ENCODE measurements around the gene NKAIN2. TPM values are rescaled to one million over a fixed set of nuclear protein-coding genes. Genes with fewer than 3 reads are reported as not detected.

The NKAIN2 gene
- total RNA-seq, 1 experiment from 2014 or later, result 2.7 TPM

DNA sequence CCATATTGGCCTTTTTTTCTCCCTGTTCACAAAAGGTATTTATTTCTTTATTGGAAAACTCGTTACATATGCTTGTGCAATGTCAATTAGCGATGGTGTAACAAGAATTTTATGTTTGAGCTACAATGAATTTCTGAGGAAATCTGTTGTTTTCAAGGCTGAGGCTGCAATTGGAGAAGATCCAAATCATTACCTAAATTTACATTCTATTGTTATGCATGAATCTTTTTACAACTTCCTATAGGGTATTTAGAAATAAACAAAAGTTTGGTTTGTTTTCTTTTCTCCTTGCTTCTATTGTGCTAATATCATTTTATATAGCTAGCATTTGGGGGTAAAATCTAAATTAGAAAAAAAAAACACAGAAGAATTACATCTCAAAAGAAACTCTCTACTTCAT is 34.7 kb upstream of the NKAIN2 start:
- no peak for TF ChIP-seq CTCF (IDR thresholded peaks at IDR 0.05; ENCODE audit: unreplicated experiment)
- Mint-ChIP-seq H3K9me3 (ENCODE audit: unreplicated experiment) (no peaks in the 10 kb centered on the region), H3K4me1 (ENCODE audit: insufficient read depth, unreplicated experiment) (no peaks in the 10 kb centered on the region), H3K27ac (ENCODE audit: low read depth, unreplicated experiment) (no peak overlapping the region), H3K27me3 (ENCODE audit: insufficient read depth, unreplicated experiment) (no peaks in the 10 kb centered on the region), H3K36me3 (ENCODE audit: insufficient read depth, unreplicated experiment) (no peaks in the 10 kb centered on the region), H3K4me3 (ENCODE audit: unreplicated experiment) (no peak overlapping the region)
- DNase-seq (ENCODE audit: unreplicated experiment), result no peak
- ChIA-PET CTCF (interaction anchor here (0.6 kb wide), 1 partner anchor 8 kb away, joined by 3 read pairs; no protein-coding TSS in a partner anchor), POLR2A (no interaction called here)
- no TSS peak for BruUV-seq (replicated peaks)
- intact Hi-C loops (cut with micrococcal nuclease), result no loop called here

DNA sequence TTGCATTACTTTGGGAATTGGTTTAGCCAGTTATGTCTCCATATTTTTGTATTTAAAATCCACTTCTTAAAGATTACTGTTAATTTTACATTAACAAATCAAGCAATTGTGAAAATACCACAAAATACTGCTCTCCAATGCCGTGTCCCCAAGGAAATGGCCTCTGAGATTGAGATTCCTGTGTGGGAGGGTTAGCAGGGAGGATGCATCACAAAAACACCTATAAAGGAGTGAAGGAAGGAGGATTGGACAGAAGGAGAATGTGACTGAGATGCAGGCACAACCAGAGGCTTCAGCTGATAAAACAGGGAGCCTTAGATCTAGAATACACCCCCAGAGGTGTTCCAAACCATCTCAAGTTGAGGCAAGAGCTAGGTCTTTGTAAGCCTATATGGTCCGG is 34.2 kb upstream of the NKAIN2 start:
- no peaks in the 10 kb centered on the region for H3K36me3 Mint-ChIP-seq (ENCODE audit: insufficient read depth, unreplicated experiment)
- no TSS peak for BruUV-seq (replicated peaks)
- no peaks in the 10 kb centered on the region for H3K9me3 Mint-ChIP-seq (ENCODE audit: unreplicated experiment)
- H3K27ac Mint-ChIP-seq (ENCODE audit: low read depth, unreplicated experiment), result no peak overlapping the region
- H3K4me1 Mint-ChIP-seq (ENCODE audit: insufficient read depth, unreplicated experiment), result no peaks in the 10 kb centered on the region
- H3K4me3 Mint-ChIP-seq (ENCODE audit: unreplicated experiment), result no peak overlapping the region
- intact Hi-C loops (cut with micrococcal nuclease), result no loop called here
- ChIA-PET POLR2A (no interaction called here), CTCF (interaction anchor here (0.7 kb wide), 1 partner anchor 75 kb away, joined by 3 read pairs; no protein-coding TSS in a partner anchor)
- no peak for TF ChIP-seq CTCF (IDR thresholded peaks at IDR 0.05; ENCODE audit: unreplicated experiment)
- DNase-seq (ENCODE audit: unreplicated experiment), result no peak
- no peaks in the 10 kb centered on the region for H3K27me3 Mint-ChIP-seq (ENCODE audit: insufficient read depth, unreplicated experiment)

DNA sequence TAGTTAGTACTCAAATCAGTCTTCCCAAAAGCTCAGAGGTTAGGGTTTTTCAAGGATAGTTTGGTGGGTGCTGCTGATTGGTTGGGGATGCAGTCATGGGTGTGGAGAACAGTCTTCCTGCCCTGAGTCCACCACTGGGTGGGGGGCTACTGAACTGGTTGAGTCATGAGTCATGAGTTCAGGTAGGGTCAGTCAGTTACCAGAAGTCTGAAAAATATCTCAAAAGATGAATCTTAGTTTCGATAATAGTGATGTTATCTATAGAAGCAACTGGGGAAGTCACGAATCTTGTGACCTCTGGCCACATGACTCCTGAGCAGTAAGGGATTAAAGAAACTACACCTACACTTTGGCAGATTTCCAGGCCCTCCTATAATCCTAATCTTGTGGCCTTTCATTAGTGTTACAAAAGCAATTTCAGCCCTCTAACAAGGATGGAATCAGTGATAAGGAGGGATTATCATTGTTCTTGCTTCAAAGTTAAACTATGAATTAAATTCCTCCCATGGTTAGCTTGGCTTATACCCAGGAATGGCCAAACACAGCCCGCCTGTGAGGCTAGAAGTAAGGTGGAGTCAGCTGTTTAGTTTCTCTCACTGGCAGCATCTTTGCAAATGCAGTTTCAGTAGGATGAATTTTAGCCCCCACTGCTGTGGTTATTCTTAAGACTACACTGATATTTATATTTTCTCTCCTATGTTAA is 33.3 kb upstream of the NKAIN2 start:
- no peaks in the 10 kb centered on the region for H3K36me3 Mint-ChIP-seq (ENCODE audit: insufficient read depth, unreplicated experiment)
- intact Hi-C loops (cut with micrococcal nuclease), result no loop called here
- TF ChIP-seq CTCF (IDR thresholded peaks at IDR 0.05; ENCODE audit: unreplicated experiment), result no peak
- no peaks in the 10 kb centered on the region for H3K4me1 Mint-ChIP-seq (ENCODE audit: insufficient read depth, unreplicated experiment)
- BruUV-seq (replicated peaks), result no TSS peak
- H3K27ac Mint-ChIP-seq (ENCODE audit: low read depth, unreplicated experiment), result no peak overlapping the region
- no peaks in the 10 kb centered on the region for H3K9me3 Mint-ChIP-seq (ENCODE audit: unreplicated experiment)
- DNase-seq (ENCODE audit: unreplicated experiment), result no peak
- POLR2A ChIA-PET, result interaction anchor here (0.6 kb wide), 2 partner anchors 667 to 1019 kb away, joined by 3 read pairs; no protein-coding TSS in a partner anchor
- no peak overlapping the region for H3K4me3 Mint-ChIP-seq (ENCODE audit: unreplicated experiment)
- peaks cover 7% of the 10 kb centered on the region for H3K27me3 Mint-ChIP-seq (ENCODE audit: insufficient read depth, unreplicated experiment)
- CTCF ChIA-PET, result no interaction called here

GRCh38 chr6:123771126-123771525 is 32.5 kb upstream of the NKAIN2 start:
- CTCF ChIA-PET, result no interaction called here
- POLR2A ChIA-PET, result no interaction called here
- H3K36me3 Mint-ChIP-seq (ENCODE audit: insufficient read depth, unreplicated experiment), result no peaks in the 10 kb centered on the region
- no peak overlapping the region for H3K4me3 Mint-ChIP-seq (ENCODE audit: unreplicated experiment)
- DNase-seq (ENCODE audit: unreplicated experiment), result no peak
- peaks cover 9% of the 10 kb centered on the region for H3K27me3 Mint-ChIP-seq (ENCODE audit: insufficient read depth, unreplicated experiment)
- no peaks in the 10 kb centered on the region for H3K4me1 Mint-ChIP-seq (ENCODE audit: insufficient read depth, unreplicated experiment)
- intact Hi-C loops (cut with micrococcal nuclease), result no loop called here
- H3K9me3 Mint-ChIP-seq (ENCODE audit: unreplicated experiment), result no peaks in the 10 kb centered on the region
- H3K27ac Mint-ChIP-seq (ENCODE audit: low read depth, unreplicated experiment), result no peak overlapping the region
- no peak for TF ChIP-seq CTCF (IDR thresholded peaks at IDR 0.05; ENCODE audit: unreplicated experiment)
- no TSS peak for BruUV-seq (replicated peaks)
